ENCODE results near the gene NCMAP.
A peak's percentile ranks its signal among the peaks of the same experiment; 100 is the strongest.
"Not testable (repeated sequence)": the region's sequence is repeated elsewhere in the genome, so short reads cannot be mapped to it uniquely, and the experiment has no call there.

NCMAP gene

GRCh38 chr1:24513706-24514105, 42.2 kb upstream of the NCMAP start:
- H3K4me2 ChIP-seq (ENCODE audit: low read length) = no peak overlapping the region
- WGBS (ENCODE audit: extremely low coverage, insufficient coverage, insufficient read length) = no CpG with 5 or more reads among the region's 2 CpGs
- H3K9ac ChIP-seq (ENCODE audit: low read length) = no peak overlapping the region

DNA sequence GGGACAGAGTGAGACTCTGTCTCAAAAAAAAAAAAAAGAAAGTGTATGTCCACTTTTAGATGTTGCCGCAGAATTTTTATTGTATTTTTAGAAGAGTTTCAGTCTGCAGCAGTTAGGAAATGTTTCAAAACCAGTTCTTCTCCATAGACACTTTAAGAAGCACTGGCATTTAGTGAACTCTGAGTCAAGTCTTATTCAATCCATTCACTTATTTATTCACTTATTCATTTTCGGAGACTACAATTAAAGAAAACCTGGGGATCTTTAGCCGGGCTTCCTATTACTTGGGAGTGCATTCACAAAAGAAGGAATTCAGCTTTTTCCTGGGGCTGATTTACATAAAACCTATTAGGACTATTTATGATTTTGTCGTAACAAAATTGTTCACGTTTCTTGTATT, 40.9 kb upstream of the NCMAP start:
- Histone ChIP-seq H2BK120ac (ENCODE audit: insufficient read depth, low read length, poor library complexity) (no peak overlapping the region), H4K12ac (ENCODE audit: low read depth, low read length) (no peak overlapping the region), H2AFZ (ENCODE audit: insufficient read depth, low read length, poor library complexity) (no peak overlapping the region), H3K9ac (ENCODE audit: low read length) (no peak overlapping the region), H3K23ac (ENCODE audit: low read length) (no peak overlapping the region), H4K91ac (ENCODE audit: low read depth, low read length) (no peak overlapping the region), H3K14ac (ENCODE audit: low read length) (no peak overlapping the region), H2BK5ac (ENCODE audit: low read depth, low read length, poor library complexity) (no peak overlapping the region), H2BK12ac (ENCODE audit: low read length) (no peak overlapping the region), H3K4me2 (ENCODE audit: low read length) (no peak overlapping the region), H3K18ac (ENCODE audit: low read length) (no peak overlapping the region), H3K4ac (ENCODE audit: low read depth, low read length) (no peak overlapping the region), H2AK5ac (ENCODE audit: low read length) (no peak overlapping the region), H3K4me1 (ENCODE audit: control insufficient read depth in 1 of 2, insufficient read depth in 2 of 2, low read length in 2 of 2) (no peaks in the 10 kb centered on the region), H4K8ac (ENCODE audit: low read depth, low read length) (no peak overlapping the region), H3K79me2 (ENCODE audit: control insufficient read depth, insufficient read depth, low read length, poor library complexity) (no peaks in the 10 kb centered on the region), H3K9me3 (ENCODE audit: insufficient read depth, low read depth, low read length) (no peaks in the 10 kb centered on the region), H3K79me1 (ENCODE audit: low read length) (no peaks in the 10 kb centered on the region), H3K36me3 (ENCODE audit: control insufficient read depth in 1 of 2, insufficient read depth in 2 of 2, low read length in 2 of 2) (peaks cover 0 to 1% of the 10 kb centered on the region in 2 experiments), H3K27ac (ENCODE audit: low read depth, low read length) (no peak overlapping the region), H3K4me3 (ENCODE audit: low read depth, low read length) (no peak overlapping the region), H3K27me3 (ENCODE audit: insufficient read depth, low read length) (no peaks in the 10 kb centered on the region)
- no peak for DNase-seq
- no CpG with 5 or more reads among the region's 5 CpGs for WGBS (ENCODE audit: extremely low coverage, insufficient coverage, insufficient read length)

More at GRCh38 chr1:24513706-24514105, 42.2 kb upstream of the NCMAP start:
- H3K9me3 ChIP-seq (ENCODE audit: insufficient read depth, low read depth, low read length) = no peaks in the 10 kb centered on the region
- H4K8ac ChIP-seq (ENCODE audit: low read depth, low read length) = no peak overlapping the region
- H2AFZ ChIP-seq (ENCODE audit: insufficient read depth, low read length, poor library complexity) = no peak overlapping the region
- no peak overlapping the region for H2AK5ac ChIP-seq (ENCODE audit: low read length)
- no peaks in the 10 kb centered on the region for H3K79me1 ChIP-seq (ENCODE audit: low read length)
- no peak overlapping the region for H3K18ac ChIP-seq (ENCODE audit: low read length)
- H3K36me3 ChIP-seq (ENCODE audit: control insufficient read depth in 1 of 2, insufficient read depth in 2 of 2, low read length in 2 of 2) = peaks cover 0 to 1% of the 10 kb centered on the region in 2 experiments
- H2BK12ac ChIP-seq (ENCODE audit: low read length) = no peak overlapping the region
- H2BK120ac ChIP-seq (ENCODE audit: insufficient read depth, low read length, poor library complexity) = no peak overlapping the region
- H4K91ac ChIP-seq (ENCODE audit: low read depth, low read length) = no peak overlapping the region
- no peaks in the 10 kb centered on the region for H3K79me2 ChIP-seq (ENCODE audit: control insufficient read depth, insufficient read depth, low read length, poor library complexity)
- H3K4me3 ChIP-seq (ENCODE audit: low read depth, low read length) = no peak overlapping the region
- H3K14ac ChIP-seq (ENCODE audit: low read length) = no peak overlapping the region
- H3K23ac ChIP-seq (ENCODE audit: low read length) = no peak overlapping the region
- no peak for DNase-seq
- no peak overlapping the region for H4K12ac ChIP-seq (ENCODE audit: low read depth, low read length)
- H3K27ac ChIP-seq (ENCODE audit: low read depth, low read length) = no peak overlapping the region
- H3K4ac ChIP-seq (ENCODE audit: low read depth, low read length) = no peak overlapping the region
- no peak overlapping the region for H2BK5ac ChIP-seq (ENCODE audit: low read depth, low read length, poor library complexity)
- no peaks in the 10 kb centered on the region for H3K27me3 ChIP-seq (ENCODE audit: insufficient read depth, low read length)
- H3K4me1 ChIP-seq (ENCODE audit: control insufficient read depth in 1 of 2, insufficient read depth in 2 of 2, low read length in 2 of 2) = no peaks in the 10 kb centered on the region

- H3K27ac ChIP-seq (ENCODE audit: low read depth, low read length); H3K18ac ChIP-seq (ENCODE audit: low read length); H4K12ac ChIP-seq (ENCODE audit: low read depth, low read length); H2BK120ac ChIP-seq (ENCODE audit: insufficient read depth, low read length, poor library complexity); H3K9me3 ChIP-seq (ENCODE audit: insufficient read depth, low read depth, low read length); H3K14ac ChIP-seq (ENCODE audit: low read length); H2AK5ac ChIP-seq (ENCODE audit: low read length); H4K8ac ChIP-seq (ENCODE audit: low read depth, low read length); H2BK12ac ChIP-seq (ENCODE audit: low read length); H3K4ac ChIP-seq (ENCODE audit: low read depth, low read length); H3K79me1 ChIP-seq (ENCODE audit: low read length); H3K23ac ChIP-seq (ENCODE audit: low read length); H4K91ac ChIP-seq (ENCODE audit: low read depth, low read length); H3K4me3 ChIP-seq (ENCODE audit: low read depth, low read length); H3K36me3 ChIP-seq (ENCODE audit: control insufficient read depth in 1 of 2, insufficient read depth in 2 of 2, low read length in 2 of 2); H3K9ac ChIP-seq (ENCODE audit: low read length); H3K27me3 ChIP-seq (ENCODE audit: insufficient read depth, low read length); H2AFZ ChIP-seq (ENCODE audit: insufficient read depth, low read length, poor library complexity); H3K4me1 ChIP-seq (ENCODE audit: control insufficient read depth in 1 of 2, insufficient read depth in 2 of 2, low read length in 2 of 2); H3K4me2 ChIP-seq (ENCODE audit: low read length); H3K79me2 ChIP-seq (ENCODE audit: control insufficient read depth, insufficient read depth, low read length, poor library complexity); H2BK5ac ChIP-seq (ENCODE audit: low read depth, low read length, poor library complexity): not testable (repeated sequence)
- peak; percentile 69 to 72 for DNase-seq
- WGBS (ENCODE audit: extremely low coverage, insufficient coverage, insufficient read length) = no CpG with 5 or more reads among the region's 14 CpGs
Measured at GRCh38 chr1:24515671-24516209, 40.1 kb upstream of the NCMAP start.

DNA sequence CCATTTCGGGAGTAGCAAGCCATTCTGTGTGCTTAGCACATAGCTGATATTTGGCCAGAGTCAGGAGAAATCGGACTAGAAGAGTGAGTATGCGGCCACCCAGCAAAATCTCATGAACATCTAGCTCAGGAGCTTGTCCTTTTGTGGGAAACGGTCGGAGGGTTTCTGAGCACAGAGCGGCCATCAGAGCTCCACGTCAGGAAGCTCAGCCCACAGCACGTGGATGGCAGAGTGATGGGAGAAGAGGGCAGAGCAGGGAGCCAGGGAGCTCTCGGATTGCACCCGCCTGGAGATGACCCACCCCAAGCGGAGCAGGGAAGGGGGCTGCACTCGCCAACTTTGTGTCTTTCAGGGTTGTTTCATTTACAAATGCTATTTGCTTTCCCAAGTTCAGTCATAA, 39.4 kb upstream of the NCMAP start:
- Histone ChIP-seq H3K4me3 (ENCODE audit: low read depth, low read length) (no peak overlapping the region), H2AK5ac (ENCODE audit: low read length) (no peak overlapping the region), H4K8ac (ENCODE audit: low read depth, low read length) (peak overlapping the region; percentile 23), H3K79me2 (ENCODE audit: control insufficient read depth, insufficient read depth, low read length, poor library complexity) (no peaks in the 10 kb centered on the region), H4K12ac (ENCODE audit: low read depth, low read length) (no peak overlapping the region), H2BK12ac (ENCODE audit: low read length) (no peak overlapping the region), H3K27me3 (ENCODE audit: insufficient read depth, low read length) (no peaks in the 10 kb centered on the region), H3K4me2 (ENCODE audit: low read length) (no peak overlapping the region), H3K9ac (ENCODE audit: low read length) (no peak overlapping the region), H3K4me1 (ENCODE audit: control insufficient read depth in 1 of 2, insufficient read depth in 2 of 2, low read length in 2 of 2) (no peaks in the 10 kb centered on the region), H3K18ac (ENCODE audit: low read length) (no peak overlapping the region), H4K91ac (ENCODE audit: low read depth, low read length) (no peak overlapping the region), H3K14ac (ENCODE audit: low read length) (no peak overlapping the region), H2AFZ (ENCODE audit: insufficient read depth, low read length, poor library complexity) (no peak overlapping the region), H2BK120ac (ENCODE audit: insufficient read depth, low read length, poor library complexity) (peak overlapping the region; percentile 24), H3K36me3 (ENCODE audit: control insufficient read depth in 1 of 2, insufficient read depth in 2 of 2, low read length in 2 of 2) (peaks cover 0 to 1% of the 10 kb centered on the region in 2 experiments), H2BK5ac (ENCODE audit: low read depth, low read length, poor library complexity) (no peak overlapping the region), H3K27ac (ENCODE audit: low read depth, low read length) (no peak overlapping the region), H3K9me3 (ENCODE audit: insufficient read depth, low read depth, low read length) (no peaks in the 10 kb centered on the region), H3K79me1 (ENCODE audit: low read length) (no peaks in the 10 kb centered on the region), H3K23ac (ENCODE audit: low read length) (no peak overlapping the region), H3K4ac (ENCODE audit: low read depth, low read length) (no peak overlapping the region)
- WGBS (ENCODE audit: extremely low coverage, insufficient coverage, insufficient read length) = no CpG with 5 or more reads among the region's 12 CpGs
- no peak for DNase-seq

Data from trophoblast cell (in vitro differentiated cells and primary cell).